ENCODE data around the gene C20orf202. TPM values are rescaled to one million over a fixed set of nuclear protein-coding genes. Genes with fewer than 3 reads are reported as not detected.

C20orf202 gene
- total RNA-seq, 1 donor from 2014 or later: not detected

DNA sequence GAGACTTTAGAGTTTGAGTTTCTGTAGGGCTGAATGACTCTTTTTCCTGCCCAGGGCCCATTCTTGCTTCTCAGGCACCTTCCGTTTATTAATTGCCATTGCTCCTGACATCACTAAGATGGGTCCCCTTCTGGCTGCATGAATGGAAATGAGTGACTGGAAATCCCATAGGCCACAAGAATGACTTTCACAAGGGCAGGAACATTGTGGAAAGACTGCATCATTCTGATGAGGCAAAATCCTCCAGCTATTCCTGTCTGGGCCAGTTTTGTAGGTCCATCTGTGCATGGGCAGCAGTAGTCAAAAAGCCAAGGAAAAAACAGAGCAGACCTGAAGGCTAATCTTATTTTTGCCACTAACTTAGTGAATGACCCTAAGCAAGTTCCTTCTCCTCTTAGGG, 37.7 kb upstream of the C20orf202 start:
- H3K9ac ChIP-seq (ENCODE audit: low read length): no peak overlapping the region
- peaks cover 31% of the 10 kb centered on the region for H4K20me1 ChIP-seq (ENCODE audit: insufficient read depth, low read length)
- no peaks in the 10 kb centered on the region for H3K9me3 Mint-ChIP-seq (ENCODE audit: unreplicated experiment)
- H3K4me1 ChIP-seq (ENCODE audit: insufficient read depth, low read length): no peaks in the 10 kb centered on the region
- H3K36me3 Mint-ChIP-seq (ENCODE audit: low read depth, unreplicated experiment): peaks cover 30% of the 10 kb centered on the region
- no peaks in the 10 kb centered on the region for H3K4me1 Mint-ChIP-seq (ENCODE audit: low read depth, unreplicated experiment)
- TF ChIP-seq, protein P1, sequence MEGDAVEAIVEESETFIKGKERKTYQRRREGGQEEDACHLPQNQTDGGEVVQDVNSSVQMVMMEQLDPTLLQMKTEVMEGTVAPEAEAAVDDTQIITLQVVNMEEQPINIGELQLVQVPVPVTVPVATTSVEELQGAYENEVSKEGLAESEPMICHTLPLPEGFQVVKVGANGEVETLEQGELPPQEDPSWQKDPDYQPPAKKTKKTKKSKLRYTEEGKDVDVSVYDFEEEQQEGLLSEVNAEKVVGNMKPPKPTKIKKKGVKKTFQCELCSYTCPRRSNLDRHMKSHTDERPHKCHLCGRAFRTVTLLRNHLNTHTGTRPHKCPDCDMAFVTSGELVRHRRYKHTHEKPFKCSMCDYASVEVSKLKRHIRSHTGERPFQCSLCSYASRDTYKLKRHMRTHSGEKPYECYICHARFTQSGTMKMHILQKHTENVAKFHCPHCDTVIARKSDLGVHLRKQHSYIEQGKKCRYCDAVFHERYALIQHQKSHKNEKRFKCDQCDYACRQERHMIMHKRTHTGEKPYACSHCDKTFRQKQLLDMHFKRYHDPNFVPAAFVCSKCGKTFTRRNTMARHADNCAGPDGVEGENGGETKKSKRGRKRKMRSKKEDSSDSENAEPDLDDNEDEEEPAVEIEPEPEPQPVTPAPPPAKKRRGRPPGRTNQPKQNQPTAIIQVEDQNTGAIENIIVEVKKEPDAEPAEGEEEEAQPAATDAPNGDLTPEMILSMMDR (IDR thresholded peaks at IDR 0.05; ENCODE audit: insufficient read depth, low read depth, low read length): no peak
- no peak for TF ChIP-seq EZH2 (IDR thresholded peaks at IDR 0.05; ENCODE audit: insufficient read depth, low read length)
- H3K27ac Mint-ChIP-seq (ENCODE audit: unreplicated experiment): no peak overlapping the region
- DNase-seq (ENCODE audit: low read depth) (no peak), FAIRE-seq (no peak)
- H3K4me2 ChIP-seq (ENCODE audit: low read length): no peak overlapping the region
- no peak overlapping the region for H3K4me3 ChIP-seq (ENCODE audit: insufficient read depth, low read depth, low read length)
- no peaks in the 10 kb centered on the region for H3K27me3 ChIP-seq (ENCODE audit: insufficient read depth, low read length)
- H2AFZ ChIP-seq (ENCODE audit: low read depth, low read length): no peak overlapping the region
- H3K79me2 ChIP-seq (ENCODE audit: insufficient read depth, low read length): no peaks in the 10 kb centered on the region
- H3K9me3 ChIP-seq (ENCODE audit: insufficient read depth, low read depth, low read length): no peaks in the 10 kb centered on the region
- H3K36me3 ChIP-seq (ENCODE audit: insufficient read depth, low read length): peaks cover 38% of the 10 kb centered on the region
- no peaks in the 10 kb centered on the region for H3K27me3 Mint-ChIP-seq (ENCODE audit: low read depth, unreplicated experiment)
- no peak overlapping the region for H3K27ac ChIP-seq (ENCODE audit: low read depth, low read length)
- H3K4me3 Mint-ChIP-seq (ENCODE audit: unreplicated experiment): no peak overlapping the region

DNA sequence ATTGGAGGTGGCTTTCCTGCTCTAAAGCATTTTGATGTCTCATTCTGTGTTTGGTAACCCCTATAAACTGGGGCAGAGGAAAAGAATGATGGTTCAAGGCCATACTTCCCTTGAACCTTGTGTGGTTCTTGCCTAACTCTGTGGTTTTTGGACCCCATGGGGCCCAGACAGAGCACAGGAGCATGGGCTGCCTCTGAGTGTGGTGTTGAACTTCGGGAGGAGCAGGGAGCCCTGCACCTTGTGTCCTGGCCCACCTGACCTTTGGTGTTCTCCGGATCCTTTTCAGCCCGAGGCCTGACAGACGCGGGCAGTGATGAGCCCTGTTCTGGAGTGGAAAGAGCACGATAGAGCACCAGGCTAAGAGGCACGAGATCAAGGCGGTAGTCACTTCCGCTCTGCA, 37.3 kb upstream of the C20orf202 start:
- no peak overlapping the region for H3K4me3 ChIP-seq (ENCODE audit: insufficient read depth, low read depth, low read length)
- no peaks in the 10 kb centered on the region for H3K27me3 ChIP-seq (ENCODE audit: insufficient read depth, low read length)
- H2AFZ ChIP-seq (ENCODE audit: low read depth, low read length): no peak overlapping the region
- H3K9ac ChIP-seq (ENCODE audit: low read length): no peak overlapping the region
- FAIRE-seq (no peak), DNase-seq (ENCODE audit: low read depth) (no peak)
- H3K9me3 ChIP-seq (ENCODE audit: insufficient read depth, low read depth, low read length): no peaks in the 10 kb centered on the region
- H3K4me2 ChIP-seq (ENCODE audit: low read length): no peak overlapping the region
- Mint-ChIP-seq H3K27ac (ENCODE audit: unreplicated experiment) (no peak overlapping the region), H3K9me3 (ENCODE audit: unreplicated experiment) (no peaks in the 10 kb centered on the region), H3K4me3 (ENCODE audit: unreplicated experiment) (no peak overlapping the region), H3K36me3 (ENCODE audit: low read depth, unreplicated experiment) (peaks cover 32% of the 10 kb centered on the region), H3K4me1 (ENCODE audit: low read depth, unreplicated experiment) (no peaks in the 10 kb centered on the region), H3K27me3 (ENCODE audit: low read depth, unreplicated experiment) (no peaks in the 10 kb centered on the region)
- no peak overlapping the region for H3K27ac ChIP-seq (ENCODE audit: low read depth, low read length)
- no peaks in the 10 kb centered on the region for H3K4me1 ChIP-seq (ENCODE audit: insufficient read depth, low read length)
- peaks cover 35% of the 10 kb centered on the region for H4K20me1 ChIP-seq (ENCODE audit: insufficient read depth, low read length)
- no peaks in the 10 kb centered on the region for H3K79me2 ChIP-seq (ENCODE audit: insufficient read depth, low read length)
- peaks cover 34% of the 10 kb centered on the region for H3K36me3 ChIP-seq (ENCODE audit: insufficient read depth, low read length)
- TF ChIP-seq EZH2 (IDR thresholded peaks at IDR 0.05; ENCODE audit: insufficient read depth, low read length): no peak
- TF ChIP-seq, protein P1 (IDR thresholded peaks at IDR 0.05; ENCODE audit: insufficient read depth, low read depth, low read length): no peak

DNA sequence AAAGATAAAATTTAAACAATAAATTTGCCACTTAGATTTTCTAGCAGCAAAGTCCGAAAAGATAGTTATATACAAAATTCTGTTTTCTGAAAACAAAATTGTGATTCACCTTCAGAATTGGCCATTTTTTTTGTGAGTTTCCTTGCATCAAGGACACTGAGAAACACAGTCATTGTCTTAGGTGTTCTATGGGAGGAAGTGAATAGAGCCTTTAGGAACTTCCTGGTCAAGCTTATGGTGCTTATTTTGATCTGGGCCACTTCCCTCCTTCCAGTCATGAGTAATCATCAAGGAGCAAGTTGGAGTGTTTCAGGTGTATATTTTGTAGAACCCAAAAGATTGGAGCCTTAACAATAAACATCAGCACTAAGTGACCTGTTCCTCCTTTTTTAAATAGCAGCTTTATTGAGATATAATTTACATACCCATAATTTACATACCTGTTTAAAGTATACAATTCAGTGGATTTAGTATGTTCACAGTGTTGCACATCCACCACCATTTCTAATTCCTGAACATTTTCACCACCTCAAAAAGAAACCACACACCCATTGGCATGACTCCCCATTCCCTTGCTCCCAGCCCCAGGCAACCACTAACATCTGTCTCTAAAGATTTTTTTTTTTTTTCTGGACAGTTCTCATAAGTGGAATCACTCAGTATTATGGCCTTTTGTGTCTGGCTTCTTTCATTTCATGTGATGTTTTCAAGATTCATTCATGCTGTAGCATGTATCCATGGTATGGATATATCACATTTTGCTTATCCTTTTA, 36.1 kb upstream of the C20orf202 start:
- no peak for DNase-seq (ENCODE audit: low read depth)
- FAIRE-seq: no peak

More for the DNA sequence above, 36.1 kb upstream of the C20orf202 start:
- no peaks in the 10 kb centered on the region for H3K27me3 Mint-ChIP-seq (ENCODE audit: low read depth, unreplicated experiment)
- H3K4me3 Mint-ChIP-seq (ENCODE audit: unreplicated experiment): no peak overlapping the region
- no peaks in the 10 kb centered on the region for H3K9me3 Mint-ChIP-seq (ENCODE audit: unreplicated experiment)
- no peak overlapping the region for H3K27ac Mint-ChIP-seq (ENCODE audit: unreplicated experiment)
- no peak overlapping the region for H2AFZ ChIP-seq (ENCODE audit: low read depth, low read length)
- H3K36me3 Mint-ChIP-seq (ENCODE audit: low read depth, unreplicated experiment): peaks cover 37% of the 10 kb centered on the region
- no peaks in the 10 kb centered on the region for H3K4me1 Mint-ChIP-seq (ENCODE audit: low read depth, unreplicated experiment)
- no peak for TF ChIP-seq EZH2 (IDR thresholded peaks at IDR 0.05; ENCODE audit: insufficient read depth, low read length)
- TF ChIP-seq, protein P1 (IDR thresholded peaks at IDR 0.05; ENCODE audit: insufficient read depth, low read depth, low read length): no peak
- H3K36me3 ChIP-seq (ENCODE audit: insufficient read depth, low read length): peaks cover 30% of the 10 kb centered on the region
- H3K4me1 ChIP-seq (ENCODE audit: insufficient read depth, low read length): no peaks in the 10 kb centered on the region
- no peaks in the 10 kb centered on the region for H3K9me3 ChIP-seq (ENCODE audit: insufficient read depth, low read depth, low read length)
- no peaks in the 10 kb centered on the region for H3K79me2 ChIP-seq (ENCODE audit: insufficient read depth, low read length)
- peaks cover 36% of the 10 kb centered on the region for H4K20me1 ChIP-seq (ENCODE audit: insufficient read depth, low read length)
- no peak overlapping the region for H3K9ac ChIP-seq (ENCODE audit: low read length)
- H3K4me3 ChIP-seq (ENCODE audit: insufficient read depth, low read depth, low read length): no peak overlapping the region
- H3K27ac ChIP-seq (ENCODE audit: low read depth, low read length): no peak overlapping the region
- no peak overlapping the region for H3K4me2 ChIP-seq (ENCODE audit: low read length)
- no peaks in the 10 kb centered on the region for H3K27me3 ChIP-seq (ENCODE audit: insufficient read depth, low read length)

Data from astrocyte (in vitro differentiated cells and primary cell).